Panc1 (cell line): ENCODE measurements around the gene NSDHL. TPM values are rescaled to one million over a fixed set of nuclear protein-coding genes. Genes with fewer than 3 reads are reported as not detected.

Experiments used
- ATAC-seq: fragments of 200-7000 bp; cut with Tn5 transposase; 2 replicates; pipeline ENCODE4 v1.9.1; 2020; ENCODE audit warnings: mild to moderate bottlenecking, moderate library complexity
- BruUV-seq: library from RNA; stranded (reverse); fragments of 400-500 nt; replicated peaks from 2 replicates; lab custom pipeline; 2021; lab: Mats Ljungman, UMichigan
- CTCF ChIA-PET: fragments of 300-600 bp; sonication (Branson Sonifier 250); formaldehyde crosslinking; loops from one replicate; lab custom pipeline; 2022; ENCODE audit warnings: antibody characterized with exemption; lab: Charles Lee
- POLR2A ChIA-PET: fragments of 300-600 bp; sonication (Branson Sonifier 250); formaldehyde crosslinking; loops from one replicate; lab custom pipeline; 2022; ENCODE audit warnings: antibody characterized with exemption; lab: Charles Lee
- DNase-seq: peaks from one replicate; pipeline ENCODE4 v3.0.0-alpha.2; 2010; ENCODE audit warnings: low read depth, low spot score
- H3K27ac ChIP-seq: 2 replicates; pipeline ENCODE4 v1.5.1; 2011; ENCODE audit warnings: mild to moderate bottlenecking, low read length, inconsistent platforms
- H3K27me3 ChIP-seq: fragments of 200-500 bp; sonication (Bioruptor generic); 2 replicates; pipeline ENCODE4 v1.6.0; 2014; ENCODE audit warnings: low read length, inconsistent platforms; ENCODE audit not compliant: control insufficient read depth, insufficient read depth
- H3K36me3 ChIP-seq: fragments of 200-500 bp; sonication (Bioruptor generic); 2 replicates; pipeline ENCODE4 v1.5.1; 2014; ENCODE audit warnings: inconsistent platforms, mild to moderate bottlenecking, low read length, moderate library complexity; ENCODE audit not compliant: control insufficient read depth, insufficient read depth
- H3K4me1 ChIP-seq: 2 replicates; pipeline ENCODE4 v1.5.1; 2011; ENCODE audit warnings: inconsistent platforms, mild to moderate bottlenecking, low read length, moderate library complexity; ENCODE audit not compliant: control insufficient read depth, insufficient read depth
- H3K4me3 ChIP-seq, 2 experiments: 2 replicates each; pipeline ENCODE4 v1.5.1; 2011 to 2012; ENCODE audit warnings: low read depth in 2 of 2, low read length in 2 of 2, mild to moderate bottlenecking in 2 of 2, inconsistent platforms in 1 of 2, moderate library complexity in 1 of 2
- H3K9me3 ChIP-seq: fragments of 200-500 bp; sonication (Bioruptor generic); 2 replicates; pipeline ENCODE4 v1.5.1; 2014; ENCODE audit warnings: low read depth, mild to moderate bottlenecking, inconsistent platforms, low read length, moderate library complexity; ENCODE audit not compliant: control insufficient read depth, insufficient read depth
- CTCF ChIP-seq: fragments of 450-650 bp; IDR thresholded peaks from 2 replicates; pipeline ENCODE4 v1.5.1; 2017; ENCODE audit warnings: mild to moderate bottlenecking
- POLR2AphosphoS5 ChIP-seq: IDR thresholded peaks from 2 replicates; pipeline ENCODE4 v1.6.1; 2012; ENCODE audit warnings: mild to moderate bottlenecking, low read depth, low read length, moderate library complexity
- REST ChIP-seq, 2 experiments: IDR thresholded peaks; 2 replicates each; pipeline ENCODE4 v1.6.1; 2011 to 2012; ENCODE audit warnings: low read depth in 2 of 2, control low read depth in 1 of 2, low read length in 1 of 2, mild to moderate bottlenecking in 1 of 2, moderate library complexity in 1 of 2; ENCODE audit not compliant: insufficient read depth in 1 of 2
- SIN3A ChIP-seq: IDR thresholded peaks from 2 replicates; pipeline ENCODE4 v1.6.1; 2012; ENCODE audit warnings: low read depth, mild to moderate bottlenecking, low read length, moderate library complexity, borderline replicate concordance; ENCODE audit not compliant: insufficient read depth
- TCF7L2 ChIP-seq: IDR thresholded peaks from 2 replicates; pipeline ENCODE4 v1.6.1; 2011; ENCODE audit warnings: mild to moderate bottlenecking, low read depth, low read length, inconsistent platforms
- in situ Hi-C: cut with HindIII; loops from 2 replicates; pipeline ENCODE4 v1.10.0; 2016; ENCODE audit warnings: low sequenced_read_pairs, low pct_unique_long_range_greater_than_20kb
- intact Hi-C: fragments of 100-400 bp; cut with micrococcal nuclease; formaldehyde crosslinking; loops from one replicate; pipeline ENCODE4 v1.10.0; 2022; ENCODE audit not compliant: unreplicated experiment
- total RNA-seq: library from RNA; stranded (reverse); gene quantifications from one replicate; pipeline ENCODE4 v1.2.1, GENCODE V29; 2021; ENCODE audit not compliant: unreplicated experiment

Gene NSDHL
- total RNA-seq, 1 experiment from 2014 or later, result 75.0 TPM

- Histone ChIP-seq H3K27ac (no peak overlapping the region), H3K4me1 (no peaks in the 10 kb centered on the region), H3K4me3 (no peak overlapping the region), H3K9me3 (no peaks in the 10 kb centered on the region), H3K36me3 (no peaks in the 10 kb centered on the region; the same call in 1 of the 2 replicates), H3K27me3 (no peaks in the 10 kb centered on the region)
- TF ChIP-seq SIN3A, result no peak
- no peak for TF ChIP-seq REST (IDR thresholded peaks at IDR 0.05; ENCODE audit: insufficient read depth in 1 of 2, low read depth in 2 of 2, low read length in 1 of 2)
- no peak for TF ChIP-seq TCF7L2
- TF ChIP-seq CTCF, result no peak
- TF ChIP-seq POLR2AphosphoS5, result no peak
- no peak for ATAC-seq
- intact Hi-C loops, result no loop called here
- CTCF ChIA-PET, result interaction anchor here (0.6 kb wide), 1 partner anchor 238 kb away, joined by 4 read pairs; no protein-coding TSS in a partner anchor
- DNase-seq, result no peak
- POLR2A ChIA-PET, result no interaction called here
- in situ Hi-C loops, result no loop called here
- BruUV-seq, result no TSS peak
Measured at GRCh38 chrX:152850465-152850864, 19.6 kb downstream of the NSDHL start.

GRCh38 chrX:152853986-152854385, 23.1 kb downstream of the NSDHL start:
- H3K4me1 ChIP-seq, result no peaks in the 10 kb centered on the region
- CTCF ChIA-PET, result no interaction called here
- intact Hi-C loops, result no loop called here

More at GRCh38 chrX:152853986-152854385, 23.1 kb downstream of the NSDHL start:
- H3K9me3 ChIP-seq, result no peaks in the 10 kb centered on the region
- BruUV-seq, result no TSS peak
- H3K4me3 ChIP-seq, result no peak overlapping the region
- no peak overlapping the region for H3K27ac ChIP-seq
- in situ Hi-C loops, result no loop called here
- H3K36me3 ChIP-seq, result peaks cover 3% of the 10 kb centered on the region
- TF ChIP-seq POLR2AphosphoS5 (no peak), SIN3A (no peak), REST (IDR thresholded peaks at IDR 0.05; ENCODE audit: insufficient read depth in 1 of 2, low read depth in 2 of 2, low read length in 1 of 2) (no peak), CTCF (no peak), TCF7L2 (no peak)
- POLR2A ChIA-PET, result no interaction called here
- no peaks in the 10 kb centered on the region for H3K27me3 ChIP-seq
- ATAC-seq, result no peak
- no peak for DNase-seq
